Cardiac septum (tissue), 1 donor: ENCODE data around the gene HSPA14. TPM values are rescaled to one million over a fixed set of nuclear protein-coding genes. Genes with fewer than 3 reads are reported as not detected.
"Not testable (repeated sequence)": the region's sequence is repeated elsewhere in the genome, so short reads cannot be mapped to it uniquely, and the experiment has no call there.

Source experiments
- DNase-seq: peaks from one replicate; pipeline ENCODE4 v3.0.0-alpha.2; 2020; ENCODE audit warnings: low spot score
- intact Hi-C: fragments of 100-400 bp; cut with DNase I; formaldehyde crosslinking; loops from one replicate; pipeline ENCODE4 v1.14.0; 2022
- total RNA-seq: library from RNA; stranded (reverse); fragmentation: NEBNext Ultra II Directional; extraction: Animal tissue kit (Norgen Biotek cat#: 25700); gene quantifications from one replicate; pipeline ENCODE4 v1.2.1, GENCODE V29; 2021
- donor health status: DM: no; HTN: no; CAD: no.

Gene HSPA14
- total RNA-seq, 1 donor from 2014 or later, result 7.3 TPM

GRCh38 chr10:14826076-14826829 lies 11.9 kb upstream of the HSPA14 start:
- DNase-seq, result no peak
- intact Hi-C loops, result no loop called here

- intact Hi-C loops, result no loop called here
- no peak for DNase-seq
Observed at GRCh38 chr10:14833106-14833505, 5.0 kb upstream of the HSPA14 start.

- no peak for DNase-seq
- intact Hi-C loops, result loop anchor here (5.0 kb wide), 2 partner anchors 116 to 234 kb away; partner anchors contain the start of gene DCLRE1C
Observed at GRCh38 chr10:14836208-14836607, 1.9 kb upstream of the HSPA14 start.

- intact Hi-C loops, result loop anchor here (5.0 kb wide), 2 partner anchors 115 to 235 kb away; partner anchors contain the start of gene DCLRE1C
Observed at GRCh38 chr10:14837003-14837756, 926 bp upstream of the HSPA14 start.

GRCh38 chr10:14838582-14839304 lies 637 bp downstream of the HSPA14 start:
- intact Hi-C loops, result loop anchor here (2.0 to 5.0 kb wide), 3 partner anchors 40 to 236 kb away; partner anchors contain the start of genes DCLRE1C and SUV39H2
- no peak for DNase-seq

More at GRCh38 chr10:14837003-14837756, 926 bp upstream of the HSPA14 start:
- no peak for DNase-seq

GRCh38 chr10:14839305-14839695 lies 1.2 kb downstream of the HSPA14 start:
- intact Hi-C loops, result loop anchor here (2.0 to 5.0 kb wide), 3 partner anchors 40 to 237 kb away; partner anchors contain the start of genes DCLRE1C and SUV39H2
- DNase-seq, result no peak

GRCh38 chr10:14840178-14840577 lies 2.1 kb downstream of the HSPA14 start:
- intact Hi-C loops, result no loop called here
- no peak for DNase-seq

GRCh38 chr10:14843327-14843988 lies 5.4 kb downstream of the HSPA14 start:
- intact Hi-C loops, result no loop called here
- DNase-seq, result no peak

GRCh38 chr10:14844948-14845347 lies 6.8 kb downstream of the HSPA14 start:
- intact Hi-C loops, result no loop called here
- DNase-seq, result no peak

GRCh38 chr10:14852236-14852635 lies 14.1 kb downstream of the HSPA14 start:
- DNase-seq, result no peak
- intact Hi-C loops, result no loop called here

GRCh38 chr10:14855453-14855852 lies 17.3 kb downstream of the HSPA14 start:
- no peak for DNase-seq
- intact Hi-C loops, result no loop called here

- DNase-seq, result no peak
- intact Hi-C loops, result no loop called here
Observed at GRCh38 chr10:14858338-14858960, 20.3 kb downstream of the HSPA14 start.

- intact Hi-C loops, result no loop called here
- DNase-seq, result no peak
Observed at GRCh38 chr10:14859043-14859442, 20.9 kb downstream of the HSPA14 start.

- intact Hi-C loops, result no loop called here
- DNase-seq, result no peak
Observed at GRCh38 chr10:14859775-14860174, 21.7 kb downstream of the HSPA14 start.

GRCh38 chr10:14860791-14861190 lies 22.7 kb downstream of the HSPA14 start:
- no peak for DNase-seq
- intact Hi-C loops, result no loop called here

- intact Hi-C loops, DNase-seq: not testable (repeated sequence)
Observed at GRCh38 chr10:14864466-14864865, 26.4 kb downstream of the HSPA14 start.

GRCh38 chr10:14864871-14865270 lies 26.8 kb downstream of the HSPA14 start:
- DNase-seq, intact Hi-C loops: not testable (repeated sequence)

GRCh38 chr10:14873090-14873760 lies 35.1 kb downstream of the HSPA14 start:
- intact Hi-C loops, result no loop called here
- no peak for DNase-seq
